GM18508 (cell line): ENCODE results near the gene NPRL2.

Experiments
- ATAC-seq: cut with Tn5 transposase; IDR thresholded peaks from one replicate; pipeline ENCODE4 v1.9.1; 2021; ENCODE audit warnings: moderate number of reproducible peaks; ENCODE audit not compliant: insufficient read depth, unreplicated experiment

The NPRL2 gene

DNA sequence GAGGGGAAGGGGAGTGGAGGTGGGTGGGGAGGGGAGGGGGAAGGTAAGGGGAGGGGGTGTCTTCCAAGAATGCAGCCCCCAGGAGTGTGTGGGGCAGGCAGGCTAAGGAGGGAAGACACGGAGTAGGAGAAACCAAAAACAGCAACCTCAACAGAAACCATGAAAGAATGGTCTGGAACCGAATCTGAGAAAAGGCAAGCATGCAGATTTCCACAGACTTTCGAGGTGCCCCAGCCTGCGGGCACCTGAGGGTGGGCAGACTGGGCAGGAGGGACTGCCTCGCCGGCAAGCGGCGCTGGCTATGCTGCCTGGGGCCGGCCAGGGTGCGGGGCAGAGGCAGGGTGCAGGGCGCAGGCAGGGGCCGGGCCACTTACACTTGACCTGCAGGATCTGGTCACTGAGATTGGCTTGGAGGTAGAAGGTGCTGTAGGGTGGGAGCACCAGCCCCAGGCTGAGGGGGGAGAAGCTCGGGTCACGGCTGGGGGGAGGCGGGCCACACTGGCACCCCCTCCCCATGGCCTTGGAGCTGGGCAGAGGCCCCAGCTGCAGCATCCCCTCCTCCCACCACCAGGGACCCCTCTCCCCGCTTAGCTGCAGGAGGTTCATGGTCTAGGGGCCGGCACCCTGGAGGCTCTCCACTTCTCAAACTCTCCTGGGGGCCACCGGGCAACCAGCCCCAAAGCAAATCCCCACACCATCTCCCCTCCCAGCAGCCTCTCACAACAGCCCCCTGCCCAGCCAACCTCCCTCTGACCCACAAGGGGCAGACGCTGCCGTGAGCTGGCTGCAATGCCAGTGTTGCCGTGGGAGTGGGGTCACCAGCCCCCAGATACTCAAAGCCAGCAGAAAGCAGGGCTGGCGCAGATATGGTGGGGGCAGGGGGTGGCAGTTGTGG, 24.0 kb upstream of the NPRL2 start:
- ATAC-seq: no peak

DNA sequence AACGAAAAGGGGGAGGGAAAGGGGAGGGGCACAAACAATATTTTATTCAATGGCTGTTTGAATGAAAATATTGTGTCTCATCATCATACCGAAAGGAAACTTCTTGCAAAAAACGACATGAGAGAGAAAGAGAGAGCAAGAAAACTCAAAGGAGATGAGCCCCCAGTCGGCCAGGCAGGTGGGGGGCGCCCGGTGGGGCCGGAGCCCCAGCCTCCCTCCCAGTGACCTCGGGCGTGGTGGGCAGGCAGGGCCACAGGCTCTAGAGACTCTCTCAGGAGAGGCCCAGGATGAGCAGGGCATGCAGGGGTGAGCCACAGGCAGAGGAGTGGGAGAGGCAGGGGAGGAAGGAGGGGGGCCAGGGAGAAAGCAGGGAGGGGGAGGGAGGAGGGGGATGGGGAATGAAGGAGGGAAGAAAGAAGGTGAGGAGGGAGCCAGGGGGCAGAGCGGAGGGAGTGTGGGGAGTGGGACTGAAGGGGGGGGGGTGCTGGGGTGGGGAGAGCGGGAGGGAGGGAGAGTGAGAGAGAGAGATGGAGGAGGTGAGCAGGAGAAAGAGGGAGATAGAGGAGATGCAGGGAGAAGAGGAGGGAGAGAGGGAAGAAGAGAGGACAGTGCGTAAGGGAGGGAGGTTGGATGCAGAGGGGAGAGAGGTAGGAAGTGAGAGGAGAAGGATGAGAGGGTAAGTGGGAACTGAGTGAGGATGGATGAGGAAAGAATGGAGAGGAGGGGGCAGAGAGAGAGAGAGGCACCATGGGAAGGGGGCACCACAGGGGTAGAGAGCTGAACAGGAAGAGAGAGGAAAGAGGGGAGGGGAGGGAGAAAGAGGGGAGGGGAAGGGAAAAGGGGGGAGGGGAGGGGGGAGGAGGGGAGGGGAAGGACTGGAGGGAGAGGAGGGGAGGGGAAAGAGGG, 22.8 kb upstream of the NPRL2 start:
- ATAC-seq: no peak

DNA sequence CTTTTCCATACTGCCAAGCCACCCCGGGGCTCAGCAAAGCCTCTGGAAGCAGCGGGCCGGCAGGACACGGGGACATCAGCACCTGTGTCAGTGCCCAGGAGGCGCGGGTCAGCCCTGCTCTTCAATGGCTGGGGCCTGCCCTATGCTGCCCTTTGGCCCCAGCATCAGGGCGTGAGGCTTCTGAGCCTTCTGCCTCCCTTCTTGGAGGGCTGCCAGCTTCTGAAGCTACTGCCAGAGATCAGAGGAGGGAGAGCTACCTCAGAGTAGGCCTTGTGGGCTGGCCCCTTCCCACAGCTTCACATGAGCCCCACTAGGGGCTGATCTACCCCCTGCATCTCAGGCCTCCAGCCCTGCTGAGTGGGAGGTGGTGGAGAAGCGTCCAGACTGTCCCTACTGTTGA, 21.8 kb upstream of the NPRL2 start:
- ATAC-seq: no peak

DNA sequence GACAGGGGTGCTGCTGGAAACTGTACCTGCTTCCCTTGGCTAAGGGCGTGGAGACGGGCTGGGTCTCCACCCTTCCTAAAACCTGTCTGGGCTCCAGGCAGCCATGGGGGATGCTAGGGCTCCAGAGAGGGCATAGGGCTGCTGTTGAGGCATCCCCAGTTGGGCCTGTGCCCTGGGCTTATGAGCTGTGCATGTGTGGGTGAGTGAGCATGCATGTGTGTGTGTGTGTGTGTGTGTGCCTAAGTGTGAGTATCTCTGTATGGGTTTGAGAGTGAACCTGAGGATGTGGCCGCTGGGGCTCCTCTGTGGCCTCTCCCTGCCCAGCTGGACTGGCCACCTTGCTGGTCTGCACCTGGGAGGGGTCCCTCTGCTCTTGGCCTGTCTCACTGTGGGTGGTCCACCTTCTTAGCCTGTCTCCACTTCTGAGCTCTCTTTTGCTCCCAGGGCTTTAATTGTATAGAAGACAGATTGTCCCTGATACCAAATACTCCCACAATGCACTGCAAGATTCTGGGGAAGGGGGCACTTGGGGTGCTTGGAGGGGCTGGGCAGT, 20.6 kb upstream of the NPRL2 start:
- ATAC-seq: no peak

DNA sequence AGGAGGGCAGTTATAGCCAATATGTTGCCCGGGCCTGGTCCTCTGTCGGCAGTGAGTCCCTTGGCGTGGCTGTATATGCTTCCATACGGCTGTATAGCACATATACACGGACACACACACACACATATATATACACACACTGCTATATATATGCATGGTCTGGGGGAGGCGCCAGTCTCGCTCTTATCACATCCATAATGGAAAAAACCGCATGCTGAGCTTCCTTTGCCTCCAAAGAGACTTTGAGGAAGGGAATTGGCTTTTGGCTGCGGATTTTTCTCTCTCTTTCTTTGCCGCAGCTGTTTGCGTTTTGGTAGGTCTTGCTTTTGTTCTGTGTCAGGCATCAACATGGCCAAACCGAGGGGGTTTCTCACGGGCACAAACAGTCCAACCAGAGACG, 20.0 kb upstream of the NPRL2 start:
- no peak for ATAC-seq

DNA sequence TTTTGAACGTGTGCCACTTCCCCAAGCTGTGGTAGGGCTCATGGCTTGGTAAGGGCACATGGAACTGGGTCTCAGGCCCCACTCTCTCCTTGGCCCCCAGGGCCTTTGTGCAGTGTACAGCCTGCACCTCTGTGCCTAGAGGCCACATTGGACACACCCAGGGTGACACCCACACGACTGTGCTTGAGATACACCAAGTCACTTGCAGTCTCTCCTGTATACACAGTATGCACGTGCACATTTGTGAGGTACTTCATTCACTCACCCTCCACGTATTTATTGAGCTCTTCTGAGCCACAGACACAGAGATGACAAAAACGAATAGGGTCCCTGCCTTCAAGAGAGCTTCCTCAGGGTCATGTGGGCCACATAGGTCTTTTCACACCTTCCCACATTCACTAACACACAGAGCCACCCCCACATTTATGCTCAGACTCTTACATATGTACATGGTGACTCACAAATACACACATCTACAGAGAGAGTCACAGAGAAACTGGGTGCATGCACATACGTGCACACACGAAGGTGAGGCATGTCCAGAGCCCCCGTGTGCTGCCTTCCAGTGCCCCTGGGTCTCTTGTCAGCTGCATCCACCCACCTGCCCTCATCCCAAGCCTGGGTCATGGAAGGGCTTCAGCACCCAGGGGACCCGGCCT, 18.6 kb upstream of the NPRL2 start:
- ATAC-seq: no peak

DNA sequence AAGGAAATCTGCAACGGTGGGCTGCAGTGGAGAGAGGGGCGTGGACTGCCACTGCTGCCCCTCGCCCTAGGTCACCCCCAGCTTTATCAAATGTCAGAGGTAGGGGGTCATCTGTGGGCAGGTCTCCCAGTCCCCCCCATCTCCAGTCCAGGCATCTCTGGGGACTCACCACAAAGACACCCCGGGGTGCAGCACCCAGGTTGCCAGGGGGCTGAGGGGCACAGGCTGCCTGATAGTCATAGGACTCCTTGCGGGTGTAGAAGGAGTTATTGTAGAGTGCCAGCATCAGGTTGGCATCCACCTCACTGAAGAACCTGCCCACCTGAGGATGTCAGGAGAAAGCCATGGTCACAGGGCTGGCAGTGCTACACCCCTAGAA, 15.3 kb upstream of the NPRL2 start:
- ATAC-seq: no peak

DNA sequence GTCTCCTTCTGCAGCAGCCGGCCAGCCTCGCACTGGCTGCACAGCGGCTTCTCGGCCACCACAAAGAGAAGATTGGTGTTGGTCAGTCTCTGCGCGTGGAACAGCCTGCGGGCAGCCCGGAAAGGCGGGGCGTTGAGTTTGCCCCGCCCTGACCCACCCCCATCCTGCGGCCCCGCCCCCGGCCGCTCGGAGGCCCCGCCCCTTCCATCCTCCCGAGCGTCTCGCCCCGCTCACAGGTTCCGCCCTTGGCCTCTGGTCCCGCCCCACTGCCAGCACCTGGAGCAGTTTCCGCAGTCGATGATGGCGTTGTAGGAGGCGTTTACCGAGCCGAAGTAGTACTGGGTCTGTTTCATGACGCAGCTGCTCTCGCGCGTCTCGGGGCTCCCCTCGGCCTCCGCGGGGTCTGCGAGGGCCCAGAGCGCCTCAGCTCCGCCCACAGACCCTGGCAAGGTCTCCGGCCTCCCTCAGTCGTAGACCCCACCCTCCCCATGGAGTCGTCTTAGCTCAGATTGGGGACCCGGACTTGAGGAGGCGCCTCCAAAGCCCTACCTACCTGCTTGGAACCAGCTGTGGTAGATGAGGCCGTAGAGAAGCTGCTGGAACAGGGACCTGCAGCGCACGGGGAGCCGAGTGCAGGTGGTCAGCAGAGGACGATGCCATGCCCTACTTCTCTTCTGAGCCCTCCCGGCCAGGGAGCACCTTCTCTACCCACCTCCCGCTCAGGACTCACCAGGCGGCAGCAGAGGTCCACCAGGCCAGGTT, 14.7 kb upstream of the NPRL2 start:
- no peak for ATAC-seq

DNA sequence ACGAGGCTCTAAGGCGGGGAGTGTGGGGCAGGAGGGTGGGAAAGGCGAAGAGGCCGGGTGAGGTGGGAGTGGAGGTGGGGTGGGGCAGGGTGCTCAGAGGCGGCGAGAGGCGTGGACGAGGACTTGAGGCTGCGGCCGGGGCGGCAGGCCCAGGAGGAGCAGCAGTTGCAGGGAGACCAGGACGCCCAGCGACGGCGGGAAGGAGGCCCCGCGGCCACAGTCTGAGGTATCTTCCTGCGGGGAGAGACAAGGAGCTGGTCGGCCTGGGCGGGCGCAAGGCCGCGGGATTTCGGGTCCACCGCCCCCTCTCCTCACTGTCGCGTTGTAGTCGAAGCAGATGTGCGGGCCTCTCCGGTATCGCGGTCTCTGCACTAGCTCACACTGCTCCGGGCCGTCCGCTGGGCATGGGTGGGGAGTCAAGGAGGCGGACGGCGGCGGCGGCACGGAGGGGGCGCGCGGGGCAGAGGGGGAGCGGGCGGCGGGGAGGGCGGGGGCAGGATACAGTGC, 14.1 kb upstream of the NPRL2 start:
- no peak for ATAC-seq

DNA sequence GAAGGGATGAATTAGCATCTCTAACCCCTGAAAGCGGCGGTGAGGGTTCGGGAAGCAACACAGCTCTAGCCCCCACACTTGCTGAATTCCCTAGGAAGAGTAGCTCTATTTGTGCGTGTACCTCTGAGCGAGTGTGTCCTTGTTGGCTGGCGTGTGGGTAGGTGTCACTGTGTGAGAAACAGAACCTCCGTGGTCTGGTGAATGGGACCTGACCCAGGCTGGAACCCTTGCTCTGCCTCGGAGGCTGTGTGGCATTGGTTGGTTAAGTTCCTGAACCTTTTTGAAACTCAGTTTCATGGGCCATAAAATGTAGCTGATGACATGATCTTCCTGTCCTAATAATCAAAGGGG, 9.2 kb upstream of the NPRL2 start:
- no peak for ATAC-seq

DNA sequence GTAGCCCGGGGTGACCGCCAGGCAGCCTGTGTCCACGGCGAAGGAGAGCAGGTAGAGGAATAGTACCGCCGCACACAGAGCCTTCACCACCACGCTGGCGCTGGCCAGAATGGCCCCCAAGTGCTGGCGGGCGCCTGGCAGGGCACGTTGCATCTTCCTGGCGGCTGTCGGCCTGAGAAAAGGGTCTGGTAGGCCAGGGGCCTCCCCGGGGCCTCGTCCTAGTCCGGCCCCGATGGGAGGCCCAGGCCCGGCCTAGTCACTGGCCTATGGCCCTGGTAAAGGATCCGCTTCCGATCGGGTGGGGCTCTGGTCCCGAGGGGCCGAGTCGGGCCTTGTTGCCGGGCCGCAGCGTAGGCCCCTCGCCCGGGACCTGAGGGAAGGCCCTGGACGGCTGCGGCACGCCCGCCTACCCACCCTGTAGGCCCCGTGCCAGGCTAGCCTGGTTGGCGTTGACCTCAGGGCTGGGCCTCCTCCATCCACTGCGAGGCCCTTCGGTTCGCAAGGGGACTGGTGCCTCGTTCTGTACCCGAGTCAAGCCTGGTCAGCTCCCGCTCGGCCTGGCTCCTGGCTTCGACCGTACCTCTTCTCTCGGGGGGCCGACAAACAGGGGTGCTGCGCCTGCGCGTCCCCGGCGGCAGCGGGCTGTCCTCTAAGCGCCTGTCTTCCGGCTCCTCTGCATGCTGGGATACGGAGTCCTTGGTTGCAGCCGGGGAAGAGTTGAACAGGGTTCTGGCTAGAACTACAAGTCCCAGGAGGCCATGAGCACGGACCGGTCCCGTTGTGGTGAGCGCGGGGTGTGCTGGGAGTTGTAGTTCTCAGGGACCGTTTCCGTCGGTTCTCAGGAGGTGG, 8.6 kb upstream of the NPRL2 start, which contains the start of gene TMEM115:
Gene TMEM115 (minus strand): TSS at position 611 of the 849 bp plus-strand sequence. CDS start 458 bp downstream, at position 153.
- peak; percentile 89 for ATAC-seq

DNA sequence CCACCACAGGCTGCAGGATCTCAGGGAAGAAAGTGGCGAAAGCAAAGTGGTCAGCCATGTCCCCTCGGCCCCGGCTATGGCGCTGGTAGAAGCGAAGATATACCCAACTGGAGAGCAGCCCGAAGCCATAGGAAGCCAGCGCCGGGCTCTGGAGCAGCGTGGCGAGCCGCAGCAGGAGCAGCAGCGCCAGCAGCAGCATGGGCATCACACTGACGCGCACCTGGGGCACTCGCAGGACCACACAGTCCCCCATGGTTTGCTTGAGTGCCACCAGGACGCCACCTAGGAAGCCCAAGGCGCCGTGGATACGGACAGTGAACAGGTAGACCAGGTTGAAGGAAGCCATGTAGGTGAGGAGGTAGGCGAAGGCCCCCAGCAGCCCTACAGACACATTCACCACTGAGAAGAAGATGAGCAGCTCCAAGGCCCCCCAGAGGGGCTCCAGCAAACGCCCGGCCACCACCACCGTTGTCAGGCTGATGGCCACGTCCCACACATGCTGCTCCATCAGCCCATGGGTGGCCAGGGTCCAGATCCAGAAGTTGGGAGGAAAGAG, 7.9 kb upstream of the NPRL2 start:
- ATAC-seq: no peak

DNA sequence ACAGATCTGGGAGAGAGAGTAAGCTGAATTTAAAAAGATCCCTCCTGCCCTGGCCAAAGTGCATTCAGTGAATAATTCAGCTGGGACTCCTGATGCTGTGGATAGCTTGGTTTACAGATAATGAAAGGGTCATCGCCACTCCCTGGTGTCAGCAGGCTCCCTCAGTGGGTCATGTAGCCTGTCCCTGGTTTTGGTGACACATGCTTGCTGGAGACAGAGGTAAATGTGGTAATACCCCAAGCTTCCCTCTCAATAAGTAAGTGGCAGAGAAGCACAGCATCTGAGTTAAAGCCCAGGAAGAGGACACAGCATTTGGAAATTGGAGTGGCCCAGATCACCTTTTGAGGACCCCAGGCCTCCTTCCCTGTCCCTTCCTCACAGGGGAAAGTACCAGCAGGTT, 6.9 kb upstream of the NPRL2 start:
- no peak for ATAC-seq

DNA sequence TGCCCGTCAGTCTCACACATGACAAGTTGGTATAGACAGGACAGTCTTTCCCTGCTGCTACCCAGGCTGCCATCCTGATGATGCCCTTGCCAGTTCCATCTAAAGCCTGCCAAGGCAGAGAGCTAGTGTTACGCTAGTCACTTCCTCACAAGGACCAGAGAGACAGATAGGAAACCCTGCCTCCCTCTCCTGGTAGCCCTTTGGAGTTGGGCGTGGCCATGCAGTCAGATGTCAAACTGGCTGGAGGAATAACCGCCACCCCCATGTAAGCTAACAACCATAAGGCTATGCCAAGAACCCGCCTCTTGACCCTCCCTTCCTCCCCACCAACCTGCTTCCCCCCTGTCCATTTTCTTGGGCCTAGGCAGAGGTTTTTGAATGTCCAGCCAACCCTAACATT, 6.0 kb upstream of the NPRL2 start:
- no peak for ATAC-seq

DNA sequence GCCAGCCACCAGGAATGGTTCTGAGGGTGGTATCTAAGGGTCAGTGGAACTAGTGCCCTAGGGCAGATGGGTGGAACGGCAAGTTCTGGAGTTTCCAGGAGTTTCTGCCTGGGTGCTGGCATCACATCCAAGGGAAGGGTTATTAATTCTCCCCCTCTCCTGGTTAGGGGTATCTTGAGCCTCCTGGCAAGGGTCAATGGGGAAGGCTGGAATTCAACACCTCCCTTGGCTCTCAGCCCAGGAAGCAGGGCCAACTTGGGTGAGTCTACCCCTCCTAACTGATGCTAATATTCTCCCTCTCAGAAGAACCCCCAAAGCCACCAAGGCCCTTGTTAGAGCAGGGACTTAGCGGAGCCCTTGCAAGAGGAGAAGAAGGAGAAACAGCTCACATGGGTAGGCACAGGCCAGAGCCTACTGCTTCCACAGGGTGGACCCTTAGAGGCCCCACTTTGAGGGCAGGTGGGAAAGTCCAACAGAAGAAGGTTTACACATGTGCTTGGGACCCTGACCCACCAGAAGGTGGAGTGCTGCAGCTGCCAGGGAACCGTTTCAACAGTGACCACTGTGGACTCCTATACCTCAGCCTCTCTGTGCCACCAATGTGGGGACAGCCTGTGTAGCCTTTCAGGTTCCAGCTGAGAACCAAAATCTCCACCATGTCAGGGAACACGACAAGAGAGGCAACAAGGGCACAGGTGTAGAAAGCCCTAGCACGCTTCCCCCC, 5.4 kb upstream of the NPRL2 start:
- ATAC-seq: no peak

DNA sequence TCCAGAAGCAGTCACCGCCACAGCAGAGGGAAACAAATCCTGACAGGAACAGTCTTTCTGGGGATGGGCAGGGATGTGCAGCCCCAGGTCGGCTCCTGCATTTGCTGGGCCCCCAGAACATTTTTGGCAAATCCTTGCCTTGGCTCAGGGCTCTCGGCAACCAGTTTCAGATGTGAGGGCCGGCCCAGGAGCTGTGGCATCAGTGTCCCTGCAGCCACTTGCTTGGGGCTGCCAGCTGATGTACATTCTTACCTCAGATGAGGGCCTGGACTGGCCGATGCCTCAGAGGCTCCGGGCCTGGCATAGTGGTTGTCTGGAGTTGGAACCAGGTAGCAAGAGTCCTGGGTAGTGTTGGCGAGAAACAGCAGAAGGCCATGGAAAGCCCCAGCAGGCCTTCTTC, 4.3 kb upstream of the NPRL2 start:
- no peak for ATAC-seq

DNA sequence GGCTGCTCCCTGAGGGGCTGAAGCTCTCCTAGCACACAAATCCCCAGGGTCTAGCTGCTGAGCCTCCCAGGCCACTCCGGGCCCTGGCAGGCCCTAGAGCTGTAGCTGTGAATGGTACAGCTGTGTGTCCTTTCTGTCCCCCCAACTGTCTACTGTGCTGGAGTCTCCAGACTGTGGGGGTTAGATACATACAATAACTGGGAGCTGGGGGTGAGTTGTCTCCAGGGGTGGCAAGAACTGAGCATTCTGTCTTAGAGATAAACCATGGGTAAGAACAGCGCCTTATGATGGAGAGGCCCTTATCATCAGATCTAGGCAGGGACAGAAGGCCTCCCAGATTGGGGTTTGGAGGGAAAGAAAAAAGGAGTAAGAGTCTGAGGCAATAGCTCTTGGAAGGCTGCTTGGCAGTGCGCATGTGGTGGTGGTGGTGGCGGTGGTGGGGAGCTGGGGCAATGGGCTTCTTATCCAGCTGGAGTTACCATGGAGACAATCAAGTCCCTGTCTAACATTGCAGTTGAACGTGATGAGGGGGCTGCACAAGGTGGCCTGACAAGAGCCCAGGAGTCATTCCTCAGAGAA, 3.7 kb upstream of the NPRL2 start:
- ATAC-seq: no peak
